Activated CD4-positive, alpha-beta T cell treated with anti-CD3 and anti-CD28 coated beads, Interleukin-2, amount 10 ng/mL, durations not matched to agents 7 days and 5 days (primary cell): ENCODE measurements around the gene TSPO2. TPM values are rescaled to one million over a fixed set of nuclear protein-coding genes. Genes with fewer than 3 reads are reported as not detected.

Experiments used
- CTCF ChIA-PET: fragments of 350-600 bp; sonication (Branson Sonifier 250); formaldehyde crosslinking; loops from one replicate; lab custom pipeline; 2021; ENCODE audit warnings: antibody characterized with exemption; lab: Charles Lee
- POLR2A ChIA-PET: fragments of 350-600 bp; sonication (Branson Sonifier 250); formaldehyde crosslinking; loops from one replicate; lab custom pipeline; 2021; ENCODE audit warnings: antibody characterized with exemption; lab: Charles Lee
- DNase-seq: peaks from one replicate; pipeline ENCODE4 v3.0.0-alpha.2; 2020
- H3K27ac Mint-ChIP-seq: one replicate; pipeline ENCODE4 v1.8.0; 2021; ENCODE audit warnings: mild to moderate bottlenecking, moderate library complexity, mixed read lengths
- H3K27me3 Mint-ChIP-seq: one replicate; pipeline ENCODE4 v1.8.0; 2021; ENCODE audit warnings: mixed read lengths
- H3K36me3 Mint-ChIP-seq: one replicate; pipeline ENCODE4 v1.8.0; 2021; ENCODE audit warnings: low read depth, mixed read lengths
- H3K4me1 Mint-ChIP-seq: one replicate; pipeline ENCODE4 v1.8.0; 2021; ENCODE audit warnings: mixed read lengths
- H3K4me3 Mint-ChIP-seq: one replicate; pipeline ENCODE4 v1.8.0; 2021; ENCODE audit warnings: mild to moderate bottlenecking, moderate library complexity, mixed read lengths
- H3K9me3 Mint-ChIP-seq: one replicate; pipeline ENCODE4 v1.8.0; 2021; ENCODE audit warnings: mixed read lengths
- total RNA-seq, 2 experiments: library from RNA; stranded (reverse); gene quantifications; one replicate each; pipeline ENCODE4 v1.2.3, GENCODE V29; 2021

TSPO2 gene
- total RNA-seq, 2 experiments from 2014 or later, result not detected

DNA sequence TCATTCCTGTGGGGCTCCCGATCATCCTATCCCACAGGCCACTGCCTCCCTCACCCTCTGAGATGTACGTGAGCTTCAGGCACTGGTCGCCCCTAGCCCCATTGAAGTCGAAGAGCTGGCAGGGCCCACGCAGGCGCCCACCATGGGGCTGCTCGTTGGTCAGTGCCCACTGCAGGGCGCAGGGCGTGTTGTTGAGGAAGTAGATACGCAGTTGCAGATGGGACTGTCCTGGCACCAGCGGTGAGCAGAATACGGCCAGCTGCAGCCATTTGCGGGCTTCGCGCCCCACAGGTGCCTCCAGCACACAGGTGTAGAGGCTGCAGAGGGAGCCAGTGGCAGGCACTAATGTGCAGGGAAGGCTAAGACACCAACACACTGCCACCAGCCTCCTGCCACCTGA is 9.4 kb upstream of the TSPO2 start:
- H3K9me3 Mint-ChIP-seq, result no peaks in the 10 kb centered on the region
- H3K4me3 Mint-ChIP-seq, result no peak overlapping the region
- H3K36me3 Mint-ChIP-seq, result no peaks in the 10 kb centered on the region
- peaks cover 3% of the 10 kb centered on the region for H3K27me3 Mint-ChIP-seq
- peaks cover 14% of the 10 kb centered on the region for H3K4me1 Mint-ChIP-seq
- ChIA-PET CTCF (interaction anchor here (0.7 to 5.1 kb wide), 2 partner anchors 12 to 170 kb away, joined by 4 to 22 read pairs; no protein-coding TSS in a partner anchor), POLR2A (no interaction called here)
- no peak for DNase-seq
- no peak overlapping the region for H3K27ac Mint-ChIP-seq

DNA sequence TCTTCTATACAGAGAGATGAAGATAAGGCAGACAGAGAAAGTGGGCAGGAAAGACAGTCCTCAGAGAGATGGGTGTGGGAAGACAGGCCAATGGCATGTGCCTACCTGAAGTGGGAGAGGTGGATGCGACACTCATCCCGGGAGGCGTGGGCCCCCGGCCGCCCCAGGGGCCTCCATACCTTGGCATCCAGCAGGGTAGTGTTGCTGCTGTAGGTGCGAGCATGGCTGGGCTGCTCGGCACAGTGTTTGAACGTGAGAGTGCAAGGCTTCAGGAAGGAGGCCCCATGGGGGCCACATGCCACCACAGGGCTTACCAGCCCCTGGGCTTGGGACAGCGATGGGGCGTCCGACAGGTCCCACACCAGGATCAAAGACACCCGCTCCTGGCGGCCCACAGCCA is 8.5 kb upstream of the TSPO2 start:
- Mint-ChIP-seq H3K4me3 (no peak overlapping the region), H3K9me3 (no peaks in the 10 kb centered on the region), H3K36me3 (no peaks in the 10 kb centered on the region), H3K27me3 (peaks cover 3% of the 10 kb centered on the region), H3K27ac (no peak overlapping the region), H3K4me1 (peaks cover 10% of the 10 kb centered on the region)
- POLR2A ChIA-PET, result no interaction called here
- CTCF ChIA-PET, result interaction anchor here (5.1 kb wide), 1 partner anchor 11 kb away, joined by 22 read pairs; no protein-coding TSS in a partner anchor
- no peak for DNase-seq

DNA sequence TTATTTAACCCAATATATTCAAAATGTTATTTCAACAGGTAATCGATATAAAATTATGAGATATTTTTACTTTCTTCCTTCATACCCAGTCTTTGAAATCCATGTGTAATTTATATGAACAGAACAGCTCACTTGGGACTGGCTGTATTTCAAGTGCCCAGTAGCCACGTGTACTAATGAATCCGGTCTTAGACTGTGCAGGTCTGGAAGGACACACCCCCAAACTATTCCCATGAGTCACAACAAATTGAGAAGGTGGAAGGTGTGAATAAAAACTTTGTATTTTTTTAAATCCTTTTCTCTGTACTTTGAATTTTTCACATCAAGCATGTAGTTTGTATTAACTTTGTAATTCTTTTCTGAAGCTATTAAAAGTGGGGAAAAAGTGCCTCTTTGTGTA is 6.1 kb upstream of the TSPO2 start:
- Mint-ChIP-seq H3K36me3 (no peaks in the 10 kb centered on the region), H3K4me1 (peaks cover 12% of the 10 kb centered on the region), H3K4me3 (no peak overlapping the region), H3K27ac (no peak overlapping the region), H3K9me3 (no peaks in the 10 kb centered on the region), H3K27me3 (peaks cover 3% of the 10 kb centered on the region)
- POLR2A ChIA-PET, result no interaction called here
- no peak for DNase-seq
- CTCF ChIA-PET, result interaction anchor here (0.6 to 5.1 kb wide), 4 partner anchors 9 to 842 kb away, joined by 3 to 22 read pairs (median 12); no protein-coding TSS in a partner anchor

DNA sequence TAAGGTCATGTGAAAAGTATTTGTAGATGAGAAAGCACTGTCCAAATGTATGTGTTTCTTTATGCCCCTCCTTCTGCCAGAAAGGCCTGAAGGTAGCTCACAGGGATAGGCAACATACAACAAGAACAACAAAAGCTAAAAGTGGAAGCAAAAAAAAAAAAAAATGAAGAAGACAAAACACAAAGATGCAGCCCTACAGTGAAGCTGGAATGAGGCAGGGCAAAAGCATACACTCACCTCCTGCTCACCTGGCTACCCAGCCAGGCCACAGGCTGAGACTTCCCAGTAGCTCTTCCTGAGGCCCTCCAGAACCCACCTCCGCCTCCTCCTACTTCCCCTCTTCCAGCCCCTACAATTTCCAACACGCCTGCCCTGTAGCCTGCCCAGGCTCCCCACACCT is 5.7 kb upstream of the TSPO2 start:
- H3K4me1 Mint-ChIP-seq, result peaks cover 12% of the 10 kb centered on the region
- peaks cover 3% of the 10 kb centered on the region for H3K27me3 Mint-ChIP-seq
- DNase-seq, result no peak
- ChIA-PET CTCF (interaction anchor here (0.6 to 2.5 kb wide), 3 partner anchors 9 to 843 kb away, joined by 3 to 20 read pairs (median 4); no protein-coding TSS in a partner anchor), POLR2A (no interaction called here)
- H3K36me3 Mint-ChIP-seq, result no peaks in the 10 kb centered on the region
- no peak overlapping the region for H3K4me3 Mint-ChIP-seq
- H3K9me3 Mint-ChIP-seq, result no peaks in the 10 kb centered on the region
- H3K27ac Mint-ChIP-seq, result no peak overlapping the region

DNA sequence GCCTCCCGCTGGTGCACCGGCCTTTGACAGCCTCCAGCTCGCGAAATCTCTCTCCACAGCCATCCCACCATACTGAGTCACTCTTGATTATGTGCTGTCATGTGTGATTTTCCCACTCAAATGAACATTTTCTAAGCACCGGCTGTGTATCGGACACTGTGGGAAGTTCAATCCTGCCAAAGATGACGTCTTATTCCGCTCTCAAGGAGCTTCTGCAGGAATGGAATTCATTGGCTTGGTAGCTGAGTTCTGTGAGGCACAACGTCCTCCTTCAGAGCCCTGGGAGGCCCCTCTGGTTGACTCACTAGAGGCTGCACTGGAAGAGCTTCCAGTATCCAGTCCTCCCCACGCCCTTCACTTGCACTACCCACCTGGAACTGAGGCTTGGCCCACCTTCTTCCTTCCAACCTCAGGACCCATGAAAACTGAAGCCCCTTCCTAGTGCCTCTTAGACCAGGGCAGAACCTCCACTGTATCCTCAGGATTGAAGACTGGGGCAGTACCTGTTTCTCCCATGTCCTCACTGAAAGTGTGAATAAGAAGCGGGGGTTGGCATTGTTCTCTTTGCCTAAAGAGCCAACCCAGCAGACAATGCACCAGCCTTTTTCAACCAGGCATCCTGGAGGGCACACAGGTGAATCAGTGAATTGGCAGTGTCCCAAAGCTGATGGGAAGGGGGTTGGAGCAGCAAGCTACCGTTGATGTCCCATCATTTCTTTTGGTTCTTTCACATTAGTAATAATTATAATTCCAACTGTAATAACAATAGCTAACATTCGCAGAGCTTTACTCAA is 5.0 kb upstream of the TSPO2 start:
- Mint-ChIP-seq H3K27ac (no peak overlapping the region), H3K9me3 (no peaks in the 10 kb centered on the region), H3K36me3 (no peaks in the 10 kb centered on the region), H3K4me1 (peaks cover 12% of the 10 kb centered on the region), H3K4me3 (no peak overlapping the region), H3K27me3 (peaks cover 3% of the 10 kb centered on the region)
- ChIA-PET POLR2A (no interaction called here), CTCF (interaction anchor here (0.7 to 2.5 kb wide), 3 partner anchors 9 to 416 kb away, joined by 4 to 20 read pairs (median 4); no protein-coding TSS in a partner anchor)
- no peak for DNase-seq

DNA sequence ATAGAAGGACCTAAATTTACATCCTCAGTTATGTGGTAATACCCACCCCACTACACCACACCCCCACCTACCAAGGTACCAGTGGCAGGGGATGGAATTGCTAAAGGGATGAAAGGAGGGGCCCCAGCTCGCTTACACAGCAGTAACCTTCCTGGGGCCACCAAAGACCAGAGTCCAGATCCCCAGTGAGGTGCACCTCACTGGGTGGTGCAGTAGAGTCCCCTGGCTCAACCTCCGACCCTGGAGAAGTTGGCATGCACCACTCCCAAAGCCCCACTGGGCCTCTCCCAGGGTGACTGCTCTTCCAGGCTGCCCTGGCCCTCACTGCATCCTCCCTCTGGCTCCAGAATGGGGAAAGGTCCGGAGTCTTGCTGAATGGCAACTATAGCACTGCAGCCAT is 4.1 kb upstream of the TSPO2 start:
- ChIA-PET POLR2A (no interaction called here), CTCF (interaction anchor here (0.8 to 3.1 kb wide), 2 partner anchors 9 to 10 kb away, joined by 4 to 26 read pairs; no protein-coding TSS in a partner anchor)
- Mint-ChIP-seq H3K4me3 (no peak overlapping the region), H3K4me1 (peaks cover 12% of the 10 kb centered on the region), H3K27ac (no peak overlapping the region), H3K27me3 (peaks cover 3% of the 10 kb centered on the region), H3K36me3 (no peaks in the 10 kb centered on the region), H3K9me3 (no peaks in the 10 kb centered on the region)
- no peak for DNase-seq

DNA sequence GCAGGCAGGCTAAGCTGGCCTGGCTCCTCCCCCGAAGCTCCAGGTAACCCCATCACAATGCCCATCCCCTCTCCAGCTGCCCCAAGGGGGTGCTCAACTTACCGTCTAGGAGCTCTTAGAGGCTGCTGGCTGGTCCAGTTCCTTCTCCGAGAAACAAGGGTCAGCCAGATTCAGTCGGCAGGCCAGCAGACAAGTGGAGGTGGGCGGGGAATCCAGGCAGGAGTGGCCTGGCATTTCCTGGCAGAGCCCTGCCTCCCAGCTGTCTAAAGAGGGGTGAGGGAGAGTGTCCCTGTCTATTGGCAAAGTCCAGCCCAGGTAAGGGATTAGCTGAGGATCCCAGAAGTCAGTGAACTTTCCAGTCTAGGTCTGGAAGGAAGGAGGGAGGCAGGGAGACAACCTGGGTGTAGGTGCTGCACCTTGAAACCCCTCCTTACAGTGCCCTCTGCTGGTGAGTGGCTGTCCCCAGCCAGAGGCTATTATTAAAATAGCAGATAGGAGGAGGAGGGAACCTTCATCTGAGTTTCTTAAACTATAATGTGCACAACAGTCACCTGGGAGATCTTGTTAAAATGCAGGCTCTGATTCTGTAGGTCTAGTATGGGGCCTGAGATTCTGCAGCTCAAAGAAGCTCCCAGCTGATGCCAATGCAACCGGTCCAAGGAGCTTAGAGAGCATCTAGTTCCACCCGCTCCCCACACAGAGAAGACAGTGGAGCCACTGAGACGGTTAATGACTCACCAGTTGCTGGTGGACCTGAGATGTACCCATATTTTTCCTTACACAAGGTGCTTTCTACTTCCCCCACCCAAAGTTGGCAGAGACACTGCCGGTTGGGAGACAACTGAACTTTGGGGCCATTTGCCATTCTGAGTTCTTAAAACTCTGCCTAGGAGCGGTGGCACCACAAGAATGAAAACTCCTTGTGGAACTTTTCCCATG is 2.9 kb upstream of the TSPO2 start, which contains the start of gene UNC5CL:
UNC5CL (minus strand) TSS at position 162 of the 939 bp plus-strand sequence. CDS start 4,147 bp downstream, outside the sequence.
- ChIA-PET POLR2A (no interaction called here), CTCF (interaction anchor here (0.6 to 3.1 kb wide), 6 partner anchors 10 to 22 kb away, joined by 3 to 26 read pairs (median 5); no protein-coding TSS in a partner anchor)
- Mint-ChIP-seq H3K4me3 (no peak within 1 kb of the TSS), H3K4me1 (peaks cover 12% of the 10 kb centered on the region), H3K36me3 (no peaks in the 10 kb centered on the region), H3K9me3 (no peaks in the 10 kb centered on the region), H3K27ac (peak within 1 kb of the TSS; percentile 9), H3K27me3 (peaks cover 3% of the 10 kb centered on the region)
- peak; percentile 81 for DNase-seq

DNA sequence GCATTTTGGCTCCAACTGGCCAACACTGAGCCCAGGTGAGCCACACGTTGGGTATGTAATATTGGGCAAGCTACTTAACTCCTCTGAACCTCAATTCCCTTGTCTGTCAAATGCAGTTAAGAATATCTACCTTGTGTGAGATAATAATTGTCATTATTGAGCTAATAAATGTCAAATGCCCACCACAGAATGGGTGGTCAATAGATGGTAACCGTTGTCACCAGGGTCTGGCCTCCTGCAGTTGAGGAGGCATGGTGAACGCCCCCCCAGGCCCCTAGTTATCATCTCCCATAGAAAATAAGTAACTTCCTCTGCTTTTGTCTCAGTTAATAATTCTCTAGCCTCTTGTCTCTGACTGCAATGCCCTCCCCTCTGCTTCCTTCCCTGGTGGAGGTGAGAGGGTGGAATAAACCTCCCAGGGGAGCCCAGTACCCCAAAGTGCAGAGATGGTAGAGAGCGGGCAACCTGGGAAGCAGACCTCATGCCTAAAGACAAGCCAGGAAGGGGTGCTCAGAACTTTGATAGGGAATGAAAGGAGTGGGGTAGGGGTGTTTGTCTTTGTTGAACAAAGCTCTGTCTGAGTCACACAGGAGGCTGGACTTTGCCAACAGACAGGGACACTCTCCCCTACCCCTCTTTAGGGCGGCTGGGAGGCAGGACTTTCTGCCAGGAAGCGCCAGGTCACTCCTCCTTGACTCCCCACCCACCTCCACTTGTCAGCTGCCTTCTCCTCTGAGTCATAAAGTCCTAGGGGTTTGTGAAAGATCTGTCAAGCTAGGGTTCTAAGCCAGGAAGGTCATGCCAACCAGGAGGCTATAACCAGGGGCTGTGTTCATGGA is 1.9 kb upstream of the TSPO2 start:
- DNase-seq, result no peak
- Mint-ChIP-seq H3K4me3 (no peak overlapping the region), H3K27me3 (peaks cover 3% of the 10 kb centered on the region), H3K36me3 (no peaks in the 10 kb centered on the region), H3K4me1 (peaks cover 12% of the 10 kb centered on the region), H3K9me3 (no peaks in the 10 kb centered on the region), H3K27ac (peak overlapping the region; percentile 9)
- ChIA-PET POLR2A (no interaction called here), CTCF (interaction anchor here (1.6 to 3.1 kb wide), 4 partner anchors 9 to 16 kb away, joined by 5 to 26 read pairs (median 8); no protein-coding TSS in a partner anchor)

DNA sequence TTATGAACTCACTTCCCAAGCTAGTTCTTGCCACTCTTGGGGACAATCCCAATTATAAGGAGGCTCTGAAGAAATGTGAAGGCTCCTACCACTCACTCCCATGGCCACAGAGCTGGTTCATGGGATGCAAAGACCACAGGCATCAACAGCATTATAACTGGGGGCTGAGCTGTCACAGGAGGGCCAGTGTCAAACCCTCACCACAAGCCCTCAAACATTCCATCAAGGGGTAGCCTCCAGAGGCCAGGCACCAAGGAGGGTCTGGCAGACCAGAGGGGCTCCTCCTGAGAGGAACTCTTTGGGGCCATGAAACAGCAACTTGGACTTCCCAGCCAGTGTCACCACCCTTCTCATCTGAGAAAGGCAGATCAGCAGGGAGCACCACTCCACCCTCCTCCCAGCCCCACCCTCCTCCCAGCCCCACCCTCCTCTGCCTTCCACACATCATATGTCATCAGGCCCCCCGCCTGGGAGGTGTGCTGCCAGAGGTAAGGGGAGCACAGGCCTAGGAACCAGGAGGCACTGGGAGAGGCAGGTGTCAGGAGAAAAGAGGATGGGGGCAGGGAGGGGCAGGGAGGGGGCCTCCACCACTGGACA is 1.2 kb upstream of the TSPO2 start:
- POLR2A ChIA-PET, result no interaction called here
- H3K4me1 Mint-ChIP-seq, result peaks cover 12% of the 10 kb centered on the region
- CTCF ChIA-PET, result interaction anchor here (1.6 to 3.1 kb wide), 3 partner anchors 9 to 15 kb away, joined by 5 to 26 read pairs (median 12); no protein-coding TSS in a partner anchor
- H3K9me3 Mint-ChIP-seq, result no peaks in the 10 kb centered on the region
- no peaks in the 10 kb centered on the region for H3K36me3 Mint-ChIP-seq
- DNase-seq, result no peak
- no peak overlapping the region for H3K4me3 Mint-ChIP-seq
- no peak overlapping the region for H3K27ac Mint-ChIP-seq
- peaks cover 3% of the 10 kb centered on the region for H3K27me3 Mint-ChIP-seq

DNA sequence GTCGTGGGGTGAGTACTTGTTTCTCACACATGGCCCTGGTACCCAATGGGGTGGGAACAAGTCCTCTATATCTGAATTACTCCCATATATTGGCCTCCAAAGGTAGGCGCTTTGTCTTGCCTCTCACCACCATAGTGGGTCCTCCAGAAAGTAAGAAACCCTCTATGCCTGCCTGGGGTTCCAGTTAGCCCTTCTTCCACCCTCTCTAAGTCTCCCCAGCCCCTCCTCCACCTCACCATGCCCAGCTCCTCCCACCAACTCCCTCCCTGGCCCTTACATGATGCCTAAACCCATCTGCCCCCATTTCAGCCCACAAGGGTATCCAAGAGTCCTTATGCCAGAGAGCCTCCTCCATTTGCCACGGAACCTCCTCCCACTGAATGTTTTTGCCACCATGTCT is 884 bp downstream of the TSPO2 start:
- no peaks in the 10 kb centered on the region for H3K9me3 Mint-ChIP-seq
- peaks cover 12% of the 10 kb centered on the region for H3K4me1 Mint-ChIP-seq
- no peaks in the 10 kb centered on the region for H3K36me3 Mint-ChIP-seq
- peak overlapping the region; percentile 64 for H3K27ac Mint-ChIP-seq
- CTCF ChIA-PET, result interaction anchor here (0.8 to 4.6 kb wide), 5 partner anchors 10 to 26 kb away, joined by 3 to 22 read pairs (median 5); partner anchors contain the start of gene APOBEC2
- DNase-seq, result no peak
- no peaks in the 10 kb centered on the region for H3K27me3 Mint-ChIP-seq
- POLR2A ChIA-PET, result no interaction called here
- no peak overlapping the region for H3K4me3 Mint-ChIP-seq

DNA sequence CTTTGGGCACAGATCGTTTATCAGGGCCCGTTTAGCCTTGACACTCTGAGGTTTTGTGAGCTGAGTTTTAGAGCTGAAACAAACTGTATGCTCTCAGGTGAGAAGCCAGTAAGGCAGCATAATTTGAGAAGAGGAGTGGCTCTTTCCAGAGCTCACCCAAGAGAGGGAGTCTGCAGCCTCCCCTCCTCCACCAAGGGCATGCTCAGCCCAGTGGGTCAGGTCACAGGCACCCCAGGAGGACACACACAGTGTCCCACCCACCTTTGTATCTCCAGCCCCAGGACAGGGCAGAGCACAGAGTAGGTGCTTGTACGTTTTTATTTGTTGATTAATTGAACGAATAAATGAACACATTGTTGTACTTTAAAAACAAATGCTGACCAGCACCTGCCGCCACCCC is 3.4 kb downstream of the TSPO2 start:
- Mint-ChIP-seq H3K36me3 (no peaks in the 10 kb centered on the region), H3K4me1 (peaks cover 4% of the 10 kb centered on the region), H3K9me3 (no peaks in the 10 kb centered on the region), H3K27ac (no peak overlapping the region), H3K4me3 (no peak overlapping the region), H3K27me3 (no peaks in the 10 kb centered on the region)
- ChIA-PET POLR2A (no interaction called here), CTCF (interaction anchor here (0.8 to 4.6 kb wide), 3 partner anchors 8 to 12 kb away, joined by 3 to 22 read pairs (median 9); no protein-coding TSS in a partner anchor)
- DNase-seq, result no peak
